ENCODE data around the gene TNIP3.
"Not testable (repeated sequence)": the region's sequence is repeated elsewhere in the genome, so short reads cannot be mapped to it uniquely, and the experiment has no call there.

TNIP3 gene

GRCh38 chr4:121164291-121164690, at the start of gene TNIP3:
TSS of gene TNIP3 (minus strand) at chr4:121164321. CDS start at chr4:121164125, 196 bp downstream.
- no peaks in the 10 kb centered on the region for H3K27me3 ChIP-seq (ENCODE audit: control insufficient read depth in 2 of 2, insufficient read depth in 2 of 2, low read length in 2 of 2)
- no peak within 1 kb of the TSS for H3K9ac ChIP-seq (ENCODE audit: low read depth in 1 of 2, low read length in 2 of 2)
- H3K27ac ChIP-seq (ENCODE audit: low read depth in 2 of 2, low read length in 2 of 2), result no peak within 1 kb of the TSS
- no peaks in the 10 kb centered on the region for H3K4me1 ChIP-seq (ENCODE audit: control insufficient read depth in 2 of 2, insufficient read depth in 2 of 2, low read length in 2 of 2)
- H3K9me3 ChIP-seq (ENCODE audit: control insufficient read depth in 2 of 2, low read length in 2 of 2), result no peaks in the 10 kb centered on the region
- H3K4me3 ChIP-seq (ENCODE audit: low read length in 2 of 2), result no peak within 1 kb of the TSS
- H3K36me3 ChIP-seq (ENCODE audit: control insufficient read depth in 2 of 2, insufficient read depth in 2 of 2, low read length in 2 of 2), result no peaks in the 10 kb centered on the region

GRCh38 chr4:121212806-121213205, 48.7 kb upstream of the TNIP3 start:
- Histone ChIP-seq H3K9ac (ENCODE audit: low read depth in 1 of 2, low read length in 2 of 2) (no peak overlapping the region), H3K4me1 (ENCODE audit: control insufficient read depth in 2 of 2, insufficient read depth in 2 of 2, low read length in 2 of 2) (no peaks in the 10 kb centered on the region), H3K36me3 (ENCODE audit: control insufficient read depth in 2 of 2, insufficient read depth in 2 of 2, low read length in 2 of 2) (no peaks in the 10 kb centered on the region), H3K27me3 (ENCODE audit: control insufficient read depth in 2 of 2, insufficient read depth in 2 of 2, low read length in 2 of 2) (no peaks in the 10 kb centered on the region), H3K4me3 (ENCODE audit: low read length in 2 of 2) (no peak overlapping the region), H3K27ac (ENCODE audit: low read depth in 2 of 2, low read length in 2 of 2) (no peak overlapping the region), H3K9me3 (ENCODE audit: control insufficient read depth in 2 of 2, low read length in 2 of 2) (no peaks in the 10 kb centered on the region)

- Histone ChIP-seq H3K9me3 (ENCODE audit: control insufficient read depth in 2 of 2, low read length in 2 of 2) (no peaks in the 10 kb centered on the region), H3K9ac (ENCODE audit: low read depth in 1 of 2, low read length in 2 of 2) (no peak overlapping the region), H3K27ac (ENCODE audit: low read depth in 2 of 2, low read length in 2 of 2) (no peak overlapping the region), H3K27me3 (ENCODE audit: control insufficient read depth in 2 of 2, insufficient read depth in 2 of 2, low read length in 2 of 2) (no peaks in the 10 kb centered on the region), H3K36me3 (ENCODE audit: control insufficient read depth in 2 of 2, insufficient read depth in 2 of 2, low read length in 2 of 2) (no peaks in the 10 kb centered on the region), H3K4me1 (ENCODE audit: control insufficient read depth in 2 of 2, insufficient read depth in 2 of 2, low read length in 2 of 2) (no peaks in the 10 kb centered on the region), H3K4me3 (ENCODE audit: low read length in 2 of 2) (no peak overlapping the region)
Observed at GRCh38 chr4:121209171-121209570, 45.0 kb upstream of the TNIP3 start.

- H3K4me3 ChIP-seq (ENCODE audit: low read length in 2 of 2), result no peak overlapping the region
- H3K27ac ChIP-seq (ENCODE audit: low read depth in 2 of 2, low read length in 2 of 2), result no peak overlapping the region
- H3K9me3 ChIP-seq (ENCODE audit: control insufficient read depth in 2 of 2, low read length in 2 of 2), result no peaks in the 10 kb centered on the region
- H3K9ac ChIP-seq (ENCODE audit: low read depth in 1 of 2, low read length in 2 of 2), result no peak overlapping the region
- no peaks in the 10 kb centered on the region for H3K4me1 ChIP-seq (ENCODE audit: control insufficient read depth in 2 of 2, insufficient read depth in 2 of 2, low read length in 2 of 2)
- no peaks in the 10 kb centered on the region for H3K27me3 ChIP-seq (ENCODE audit: control insufficient read depth in 2 of 2, insufficient read depth in 2 of 2, low read length in 2 of 2)
- H3K36me3 ChIP-seq (ENCODE audit: control insufficient read depth in 2 of 2, insufficient read depth in 2 of 2, low read length in 2 of 2), result no peaks in the 10 kb centered on the region
Observed at GRCh38 chr4:121208244-121209007, 44.3 kb upstream of the TNIP3 start.

GRCh38 chr4:121205777-121206176, 41.7 kb upstream of the TNIP3 start:
- H3K4me1 ChIP-seq (ENCODE audit: control insufficient read depth in 2 of 2, insufficient read depth in 2 of 2, low read length in 2 of 2); H3K9ac ChIP-seq (ENCODE audit: low read depth in 1 of 2, low read length in 2 of 2); H3K27ac ChIP-seq (ENCODE audit: low read depth in 2 of 2, low read length in 2 of 2); H3K4me3 ChIP-seq (ENCODE audit: low read length in 2 of 2); H3K9me3 ChIP-seq (ENCODE audit: control insufficient read depth in 2 of 2, low read length in 2 of 2); H3K27me3 ChIP-seq (ENCODE audit: control insufficient read depth in 2 of 2, insufficient read depth in 2 of 2, low read length in 2 of 2); H3K36me3 ChIP-seq (ENCODE audit: control insufficient read depth in 2 of 2, insufficient read depth in 2 of 2, low read length in 2 of 2): not testable (repeated sequence)

GRCh38 chr4:121200795-121201472, 36.8 kb upstream of the TNIP3 start:
- no peaks in the 10 kb centered on the region for H3K27me3 ChIP-seq (ENCODE audit: control insufficient read depth in 2 of 2, insufficient read depth in 2 of 2, low read length in 2 of 2)
- no peaks in the 10 kb centered on the region for H3K36me3 ChIP-seq (ENCODE audit: control insufficient read depth in 2 of 2, insufficient read depth in 2 of 2, low read length in 2 of 2)
- H3K4me3 ChIP-seq (ENCODE audit: low read length in 2 of 2), result no peak overlapping the region
- H3K27ac ChIP-seq (ENCODE audit: low read depth in 2 of 2, low read length in 2 of 2), result no peak overlapping the region
- no peaks in the 10 kb centered on the region for H3K9me3 ChIP-seq (ENCODE audit: control insufficient read depth in 2 of 2, low read length in 2 of 2)
- no peak overlapping the region for H3K9ac ChIP-seq (ENCODE audit: low read depth in 1 of 2, low read length in 2 of 2)
- no peaks in the 10 kb centered on the region for H3K4me1 ChIP-seq (ENCODE audit: control insufficient read depth in 2 of 2, insufficient read depth in 2 of 2, low read length in 2 of 2)

- H3K27ac ChIP-seq (ENCODE audit: low read depth in 2 of 2, low read length in 2 of 2), result no peak overlapping the region
- H3K27me3 ChIP-seq (ENCODE audit: control insufficient read depth in 2 of 2, insufficient read depth in 2 of 2, low read length in 2 of 2), result no peaks in the 10 kb centered on the region
Observed at GRCh38 chr4:121199742-121200561, 35.8 kb upstream of the TNIP3 start.

GRCh38 chr4:121198251-121198650, 34.1 kb upstream of the TNIP3 start:
- Histone ChIP-seq H3K9me3 (ENCODE audit: control insufficient read depth in 2 of 2, low read length in 2 of 2) (no peaks in the 10 kb centered on the region), H3K27me3 (ENCODE audit: control insufficient read depth in 2 of 2, insufficient read depth in 2 of 2, low read length in 2 of 2) (no peaks in the 10 kb centered on the region), H3K36me3 (ENCODE audit: control insufficient read depth in 2 of 2, insufficient read depth in 2 of 2, low read length in 2 of 2) (no peaks in the 10 kb centered on the region), H3K4me1 (ENCODE audit: control insufficient read depth in 2 of 2, insufficient read depth in 2 of 2, low read length in 2 of 2) (no peaks in the 10 kb centered on the region), H3K27ac (ENCODE audit: low read depth in 2 of 2, low read length in 2 of 2) (no peak overlapping the region), H3K4me3 (ENCODE audit: low read length in 2 of 2) (no peak overlapping the region), H3K9ac (ENCODE audit: low read depth in 1 of 2, low read length in 2 of 2) (no peak overlapping the region)

More at GRCh38 chr4:121199742-121200561, 35.8 kb upstream of the TNIP3 start:
- Histone ChIP-seq H3K36me3 (ENCODE audit: control insufficient read depth in 2 of 2, insufficient read depth in 2 of 2, low read length in 2 of 2) (no peaks in the 10 kb centered on the region), H3K9ac (ENCODE audit: low read depth in 1 of 2, low read length in 2 of 2) (no peak overlapping the region), H3K4me3 (ENCODE audit: low read length in 2 of 2) (no peak overlapping the region), H3K9me3 (ENCODE audit: control insufficient read depth in 2 of 2, low read length in 2 of 2) (no peaks in the 10 kb centered on the region), H3K4me1 (ENCODE audit: control insufficient read depth in 2 of 2, insufficient read depth in 2 of 2, low read length in 2 of 2) (no peaks in the 10 kb centered on the region)

- Histone ChIP-seq H3K4me3 (ENCODE audit: low read length in 2 of 2) (no peak overlapping the region), H3K9me3 (ENCODE audit: control insufficient read depth in 2 of 2, low read length in 2 of 2) (no peaks in the 10 kb centered on the region), H3K36me3 (ENCODE audit: control insufficient read depth in 2 of 2, insufficient read depth in 2 of 2, low read length in 2 of 2) (no peaks in the 10 kb centered on the region), H3K27ac (ENCODE audit: low read depth in 2 of 2, low read length in 2 of 2) (no peak overlapping the region), H3K9ac (ENCODE audit: low read depth in 1 of 2, low read length in 2 of 2) (no peak overlapping the region), H3K4me1 (ENCODE audit: control insufficient read depth in 2 of 2, insufficient read depth in 2 of 2, low read length in 2 of 2) (no peaks in the 10 kb centered on the region), H3K27me3 (ENCODE audit: control insufficient read depth in 2 of 2, insufficient read depth in 2 of 2, low read length in 2 of 2) (no peaks in the 10 kb centered on the region)
Observed at GRCh38 chr4:121195649-121196048, 31.5 kb upstream of the TNIP3 start.

GRCh38 chr4:121192480-121192879, 28.4 kb upstream of the TNIP3 start:
- Histone ChIP-seq H3K4me1 (ENCODE audit: control insufficient read depth in 2 of 2, insufficient read depth in 2 of 2, low read length in 2 of 2) (no peaks in the 10 kb centered on the region), H3K36me3 (ENCODE audit: control insufficient read depth in 2 of 2, insufficient read depth in 2 of 2, low read length in 2 of 2) (no peaks in the 10 kb centered on the region), H3K27ac (ENCODE audit: low read depth in 2 of 2, low read length in 2 of 2) (no peak overlapping the region), H3K27me3 (ENCODE audit: control insufficient read depth in 2 of 2, insufficient read depth in 2 of 2, low read length in 2 of 2) (no peaks in the 10 kb centered on the region), H3K9me3 (ENCODE audit: control insufficient read depth in 2 of 2, low read length in 2 of 2) (no peaks in the 10 kb centered on the region), H3K9ac (ENCODE audit: low read depth in 1 of 2, low read length in 2 of 2) (no peak overlapping the region), H3K4me3 (ENCODE audit: low read length in 2 of 2) (no peak overlapping the region)

All from mucosa of rectum (tissue), 2 donors.